A549 (cell line): ENCODE data around the gene COPRS. TPM values are rescaled to one million over a fixed set of nuclear protein-coding genes. Genes with fewer than 3 reads are reported as not detected.

Experiments
- ATAC-seq, 2 experiments: fragments of 200-7000 bp in 1 of 2; fragments of >200 bp in 1 of 2; cut with Nextera tagmentation in 1 of 2; cut with Tn5 transposase in 1 of 2; 3 replicates each; pipeline versions ENCODE4 v1.8.0 to v1.9.1; 2018 to 2020; ENCODE audit warnings: mild to moderate bottlenecking in 1 of 2, moderate library complexity in 1 of 2
- CTCF ChIA-PET: fragments of 300-600 bp; sonication (Branson Sonifier 250); formaldehyde crosslinking; extraction: SDS; loops from one replicate; lab custom pipeline; 2021; ENCODE audit warnings: antibody characterized with exemption, inconsistent platforms; lab: Yijun Ruan, JAX
- POLR2A ChIA-PET: fragments of 350-600 bp; formaldehyde crosslinking; extraction: SDS; loops from one replicate; lab custom pipeline; 2021; ENCODE audit warnings: antibody characterized with exemption, inconsistent platforms; lab: Yijun Ruan, JAX
- DNase-seq, 2 experiments: peaks; one replicate each; pipeline versions ENCODE4 v3.0.0 to v3.0.0-alpha.2; 2011 to 2016; ENCODE audit warnings: low read depth in 1 of 2, low spot score in 1 of 2
- FAIRE-seq: peaks from 2 replicates; lab custom pipeline; 2011; peaks lifted over from hg19 to GRCh38; lab: Jason Lieb, UNC
- H3K27ac ChIP-seq, 2 experiments: fragments of >200 bp; sonication (Bioruptor Twin); formaldehyde crosslinking; 3 replicates each; pipeline ENCODE4 v1.5.1; 2016 to 2017
- H3K4me1 ChIP-seq: fragments of >200 bp; sonication (Bioruptor Twin); formaldehyde crosslinking; 3 replicates; pipeline ENCODE4 v1.6.1; 2016
- H3K4me2 ChIP-seq: fragments of >200 bp; sonication (Bioruptor Twin); formaldehyde crosslinking; 3 replicates; pipeline ENCODE4 v1.6.1; 2016
- H3K4me3 ChIP-seq: fragments of >200 bp; sonication (Bioruptor Twin); formaldehyde crosslinking; 3 replicates; pipeline ENCODE4 v1.5.1; 2016
- H3K9me3 ChIP-seq: fragments of >200 bp; sonication (Bioruptor Twin); formaldehyde crosslinking; 3 replicates; pipeline ENCODE4 v1.6.1; 2016
- BCL3 ChIP-seq: fragments of >200 bp; sonication (Bioruptor Twin); formaldehyde crosslinking; IDR thresholded peaks from 3 replicates; pipeline ENCODE4 v1.6.1; 2016
- BHLHE40 ChIP-seq: IDR thresholded peaks from 2 replicates; pipeline ENCODE4 v1.6.1; 2012; ENCODE audit warnings: low read depth, low read length, inconsistent platforms
- CBX2 ChIP-seq: fragments of 200-600 bp; sonication (generic); IDR thresholded peaks from 2 replicates; pipeline ENCODE4 v1.6.1; 2016; ENCODE audit warnings: low read depth, mild to moderate bottlenecking, borderline replicate concordance
- CEBPB ChIP-seq, 2 experiments: fragments of >200 bp in 1 of 2; sonication (Bioruptor Twin) in 1 of 2; formaldehyde crosslinking in 1 of 2; IDR thresholded peaks; 2 replicates each; pipeline ENCODE4 v1.6.1; 2012 to 2016
- EHF ChIP-seq: fragments of 250-450 bp; sonication (Bioruptor Pico); IDR thresholded peaks from 2 replicates; pipeline ENCODE4 v1.5.0; 2020; ENCODE audit warnings: mild to moderate bottlenecking
- GATA3 ChIP-seq: IDR thresholded peaks from 2 replicates; pipeline ENCODE4 v1.6.1; 2012; ENCODE audit warnings: borderline replicate concordance
- HEYL ChIP-seq: fragments of 250-450 bp; sonication (Bioruptor Pico); IDR thresholded peaks from 2 replicates; pipeline ENCODE4 v1.8.0; 2021; ENCODE audit warnings: mild to moderate bottlenecking, moderate library complexity
- HOXA7 ChIP-seq: fragments of 250-450 bp; sonication (Bioruptor Pico); IDR thresholded peaks from 2 replicates; pipeline ENCODE4 v1.5.0; 2020; ENCODE audit warnings: mild to moderate bottlenecking, moderate library complexity
- HOXB13 ChIP-seq: fragments of 250-450 bp; sonication (Bioruptor Pico); IDR thresholded peaks from 2 replicates; pipeline ENCODE4 v1.5.0; 2020; ENCODE audit warnings: low read depth, mild to moderate bottlenecking, moderate library complexity
- JUNB ChIP-seq: fragments of >200 bp; sonication (Bioruptor Twin); formaldehyde crosslinking; IDR thresholded peaks from 2 replicates; pipeline ENCODE4 v1.6.1; 2016
- KDM5A ChIP-seq: fragments of 200-600 bp; sonication (generic); IDR thresholded peaks from 2 replicates; pipeline ENCODE4 v1.6.1; 2016; ENCODE audit warnings: antibody characterized with exemption, mild to moderate bottlenecking
- RAD21 ChIP-seq, 2 experiments: fragments of >200 bp in 1 of 2; sonication (Bioruptor Twin) in 1 of 2; formaldehyde crosslinking in 1 of 2; IDR thresholded peaks in 1 of 2; conservative IDR thresholded peaks in 1 of 2; 2 replicates in 1 of 2; 3 replicates in 1 of 2; pipeline ENCODE4 v1.6.1; 2012 to 2018; ENCODE audit warnings: inconsistent platforms in 1 of 2
- RARB ChIP-seq: fragments of 250-450 bp; sonication (Bioruptor Pico); IDR thresholded peaks from 2 replicates; pipeline ENCODE4 v1.8.0; 2021; ENCODE audit warnings: mild to moderate bottlenecking, moderate library complexity
- REST ChIP-seq: fragments of 200-600 bp; sonication (generic); IDR thresholded peaks from 2 replicates; pipeline ENCODE4 v1.6.1; 2016; ENCODE audit warnings: antibody characterized with exemption, mild to moderate bottlenecking, moderate library complexity
- RNF2 ChIP-seq: fragments of 200-600 bp; sonication (generic); IDR thresholded peaks from 2 replicates; pipeline ENCODE4 v1.6.1; 2016; ENCODE audit warnings: low read depth, mild to moderate bottlenecking, antibody characterized with exemption, moderate library complexity, borderline replicate concordance
- TFCP2L1 ChIP-seq: fragments of 250-450 bp; sonication (Bioruptor Pico); IDR thresholded peaks from 2 replicates; pipeline ENCODE4 v1.5.0; 2021; ENCODE audit warnings: mild to moderate bottlenecking
- ZC3H11A ChIP-seq: fragments of 450-650 bp; IDR thresholded peaks from 2 replicates; pipeline ENCODE4 v1.6.1; 2014; ENCODE audit warnings: antibody characterized with exemption, mild to moderate bottlenecking
- WGBS: methylation state at CpG from one replicate; pipeline ENCODE4 v1.1.6; 2017; ENCODE audit errors: missing lambda C conversion rate; 5-methylcytosine and 5-hydroxymethylcytosine counted together
- polyA plus RNA-seq, 4 experiments: library from polyadenylated mRNA; depleted of rRNA in 3 of 4; stranded (reverse); fragments of >200 nt; fragmentation: RNase III in 1 of 4; extraction: RNeasy Plus Mini Kit Qiagen cat#74134 plus additional on column Dnase treatment in 1 of 4; gene quantifications; 2 replicates in 3 of 4; 3 replicates in 1 of 4; pipeline ENCODE4 v1.2.3, GENCODE V29; 2011 to 2017
- TF ChIP-seq, protein P1 (sequence below): IDR thresholded peaks from 2 replicates; pipeline ENCODE4 v1.6.1; 2012
- TF ChIP-seq, protein P2 (sequence below): fragments of >200 bp; sonication (Bioruptor Twin); formaldehyde crosslinking; IDR thresholded peaks from 3 replicates; pipeline ENCODE4 v1.5.1; 2016

COPRS gene
- polyA plus RNA-seq, 2 of the 4 experiments (the other 2 are of a cell fraction) = 80.5 to 98.3 TPM

DNA sequence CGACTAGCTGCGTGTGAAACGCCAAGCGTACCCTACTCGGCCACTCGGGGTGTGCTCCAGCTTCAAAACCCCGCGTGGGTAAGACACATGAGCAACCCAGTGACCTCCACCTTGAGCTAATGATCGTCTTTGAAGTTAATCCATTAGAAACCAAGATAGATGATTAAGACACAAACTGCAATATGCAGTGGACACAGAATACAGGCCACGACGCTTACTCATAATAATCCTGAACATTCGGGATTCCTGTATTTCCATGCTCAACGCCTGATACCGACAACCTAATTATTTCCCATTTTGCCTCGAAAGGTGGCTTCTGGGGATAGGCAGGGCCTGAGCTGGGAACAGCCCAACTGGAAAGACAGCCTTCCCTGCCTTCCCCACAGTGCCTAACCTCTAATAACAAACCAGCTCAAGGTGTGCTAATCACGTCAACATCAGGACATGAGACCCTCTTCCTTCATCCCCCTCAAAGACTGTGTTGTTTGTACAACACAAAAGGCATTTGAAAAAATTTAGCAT, 504 bp upstream of the COPRS start:
- Histone ChIP-seq H3K4me2 (peak overlapping the region; percentile 86), H3K4me1 (peaks cover 14% of the 10 kb centered on the region), H3K9me3 (no peaks in the 10 kb centered on the region), H3K4me3 (peak overlapping the region; percentile 95), H3K27ac (peak overlapping the region in 1 of 2 experiments; percentile 98; a peak in 2 of 6 replicates)
- POLR2A ChIA-PET = interaction anchor here (1.9 kb wide), 1 partner anchor 42 kb away, joined by 7 read pairs; the partner anchor contains the start of gene UTP6
- ATAC-seq = peak; percentile 9 to 34; a peak in 4 of 6 replicates
- no peak for DNase-seq
- CTCF ChIA-PET = interaction anchor here (0.6 to 11.5 kb wide), 6 partner anchors 9 to 117 kb away, joined by 3 to 130 read pairs (median 4); partner anchors contain the start of gene UTP6
- peak; percentile 81 for TF ChIP-seq KDM5A
- TF ChIP-seq CEBPB (IDR thresholded peaks at IDR 0.05) = no peak
- WGBS = 18% methylated on average over 16 of the region's 16 CpGs
- FAIRE-seq = no peak

- ATAC-seq = peak; percentile 36 to 62
- 40% methylated on average over 13 of the region's 13 CpGs for WGBS
- Histone ChIP-seq H3K4me1 (peaks cover 14% of the 10 kb centered on the region), H3K27ac (peak overlapping the region; percentile 96 to 98), H3K4me3 (peak overlapping the region; percentile 95), H3K4me2 (peak overlapping the region; percentile 86), H3K9me3 (no peaks in the 10 kb centered on the region)
- POLR2A ChIA-PET = interaction anchor here (1.9 kb wide), 1 partner anchor 43 kb away, joined by 7 read pairs; the partner anchor contains the start of gene UTP6
- CTCF ChIA-PET = interaction anchor here (1.1 to 11.5 kb wide), 4 partner anchors 9 to 300 kb away, joined by 5 to 130 read pairs (median 9); no protein-coding TSS in a partner anchor
- DNase-seq = no peak
- no peak for TF ChIP-seq ZC3H11A
- TF ChIP-seq, protein P1, sequence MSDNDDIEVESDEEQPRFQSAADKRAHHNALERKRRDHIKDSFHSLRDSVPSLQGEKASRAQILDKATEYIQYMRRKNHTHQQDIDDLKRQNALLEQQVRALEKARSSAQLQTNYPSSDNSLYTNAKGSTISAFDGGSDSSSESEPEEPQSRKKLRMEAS = 0 out of 2 replicates have a peak, but pooled peaks have one; percentile 11
- FAIRE-seq = no peak
Measured at GRCh38 chr17:31857920-31858641, 963 bp downstream of the COPRS start.

GRCh38 chr17:31856750-31857149, 2.3 kb downstream of the COPRS start:
- peaks cover 14% of the 10 kb centered on the region for H3K4me1 ChIP-seq
- no peak overlapping the region for H3K27ac ChIP-seq
- H3K4me3 ChIP-seq = no peak overlapping the region
- ChIA-PET POLR2A (no interaction called here), CTCF (interaction anchor here (0.8 to 11.5 kb wide), 7 partner anchors 9 to 420 kb away, joined by 3 to 130 read pairs (median 3); partner anchors contain the start of gene UTP6)
- H3K4me2 ChIP-seq = no peak overlapping the region
- no peak for TF ChIP-seq GATA3
- TF ChIP-seq RAD21 (conservative IDR thresholded peaks at IDR 0.05 in 1 of 2, IDR thresholded peaks at IDR 0.05 in 1 of 2) = no peak
- no peak for TF ChIP-seq RARB (CRISPR knock-in tag)
- TF ChIP-seq REST = no peak
- TF ChIP-seq CBX2 = no peak
- TF ChIP-seq TFCP2L1 (CRISPR knock-in tag) = no peak
- TF ChIP-seq, protein P2, sequence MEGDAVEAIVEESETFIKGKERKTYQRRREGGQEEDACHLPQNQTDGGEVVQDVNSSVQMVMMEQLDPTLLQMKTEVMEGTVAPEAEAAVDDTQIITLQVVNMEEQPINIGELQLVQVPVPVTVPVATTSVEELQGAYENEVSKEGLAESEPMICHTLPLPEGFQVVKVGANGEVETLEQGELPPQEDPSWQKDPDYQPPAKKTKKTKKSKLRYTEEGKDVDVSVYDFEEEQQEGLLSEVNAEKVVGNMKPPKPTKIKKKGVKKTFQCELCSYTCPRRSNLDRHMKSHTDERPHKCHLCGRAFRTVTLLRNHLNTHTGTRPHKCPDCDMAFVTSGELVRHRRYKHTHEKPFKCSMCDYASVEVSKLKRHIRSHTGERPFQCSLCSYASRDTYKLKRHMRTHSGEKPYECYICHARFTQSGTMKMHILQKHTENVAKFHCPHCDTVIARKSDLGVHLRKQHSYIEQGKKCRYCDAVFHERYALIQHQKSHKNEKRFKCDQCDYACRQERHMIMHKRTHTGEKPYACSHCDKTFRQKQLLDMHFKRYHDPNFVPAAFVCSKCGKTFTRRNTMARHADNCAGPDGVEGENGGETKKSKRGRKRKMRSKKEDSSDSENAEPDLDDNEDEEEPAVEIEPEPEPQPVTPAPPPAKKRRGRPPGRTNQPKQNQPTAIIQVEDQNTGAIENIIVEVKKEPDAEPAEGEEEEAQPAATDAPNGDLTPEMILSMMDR = no peak
- TF ChIP-seq JUNB = no peak
- no peak for TF ChIP-seq HEYL (CRISPR knock-in tag)
- no peak for TF ChIP-seq HOXA7 (CRISPR knock-in tag)
- no peak for TF ChIP-seq BCL3
- TF ChIP-seq, protein P1 = no peak
- TF ChIP-seq HOXB13 (CRISPR knock-in tag) = no peak
- TF ChIP-seq RNF2 = no peak
- no peak for TF ChIP-seq EHF
- no peak for TF ChIP-seq BHLHE40
- no peaks in the 10 kb centered on the region for H3K9me3 ChIP-seq
- 88% methylated on average over 4 of the region's 4 CpGs for WGBS
- FAIRE-seq (no peak), DNase-seq (no peak), ATAC-seq (no peak)
